Measurements from ENCODE around the gene TM9SF1. TPM values are rescaled to one million over a fixed set of nuclear protein-coding genes. Genes with fewer than 3 reads are reported as not detected.

Gene TM9SF1
- total and polyA plus RNA-seq, 9 of the 15 experiments (the other 6 are each of a cell fraction or from before 2014, with no cell fraction given), result 5.3 to 20.3 (median 11.8) TPM

DNA sequence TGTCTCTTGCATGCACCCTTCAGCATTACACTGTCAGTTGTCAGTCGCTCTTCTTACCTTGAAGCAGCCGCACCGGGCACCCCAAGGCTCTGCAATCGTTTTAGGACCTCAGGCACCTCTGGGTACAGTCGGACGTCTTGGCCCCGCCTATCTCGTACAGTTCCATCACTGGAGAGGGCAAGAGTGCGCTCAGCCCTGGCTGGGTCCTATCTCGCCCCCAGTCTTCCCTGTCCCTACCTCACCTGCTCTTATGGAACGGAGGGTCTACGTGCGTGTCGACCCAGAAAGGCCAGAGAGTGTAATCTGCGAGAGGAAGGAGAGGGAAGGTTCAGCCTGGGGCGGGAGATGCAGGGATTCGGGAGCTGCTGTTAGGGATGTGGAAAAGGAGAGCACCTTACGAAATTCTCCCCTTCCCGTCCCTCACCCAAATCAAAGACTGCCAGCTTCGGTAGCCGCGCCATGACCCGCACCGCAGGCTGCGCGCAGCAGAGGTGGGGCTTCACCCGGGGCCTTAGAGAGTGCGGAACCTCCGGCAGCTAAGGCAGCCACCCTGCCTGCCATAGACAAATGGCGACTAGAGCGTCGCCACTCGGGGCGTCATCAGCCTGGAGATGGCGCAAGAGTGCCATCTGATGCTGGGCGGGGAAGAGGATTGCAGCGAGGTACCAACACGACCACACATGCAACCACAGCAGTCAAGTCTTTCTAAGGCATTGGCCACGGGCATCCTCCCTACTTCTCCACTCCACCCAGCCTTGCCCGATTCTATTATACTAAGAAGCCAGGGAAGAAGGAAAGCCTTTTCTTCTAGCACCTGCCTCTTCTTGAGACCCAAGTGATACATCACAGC lies 20.5 kb upstream of the TM9SF1 start, which contains the start of gene MDP1 (continued):
- no peak for TF ChIP-seq MCM2 (IDR thresholded peaks at IDR 0.05; ENCODE audit: low read depth)
- TF ChIP-seq, protein P1, sequence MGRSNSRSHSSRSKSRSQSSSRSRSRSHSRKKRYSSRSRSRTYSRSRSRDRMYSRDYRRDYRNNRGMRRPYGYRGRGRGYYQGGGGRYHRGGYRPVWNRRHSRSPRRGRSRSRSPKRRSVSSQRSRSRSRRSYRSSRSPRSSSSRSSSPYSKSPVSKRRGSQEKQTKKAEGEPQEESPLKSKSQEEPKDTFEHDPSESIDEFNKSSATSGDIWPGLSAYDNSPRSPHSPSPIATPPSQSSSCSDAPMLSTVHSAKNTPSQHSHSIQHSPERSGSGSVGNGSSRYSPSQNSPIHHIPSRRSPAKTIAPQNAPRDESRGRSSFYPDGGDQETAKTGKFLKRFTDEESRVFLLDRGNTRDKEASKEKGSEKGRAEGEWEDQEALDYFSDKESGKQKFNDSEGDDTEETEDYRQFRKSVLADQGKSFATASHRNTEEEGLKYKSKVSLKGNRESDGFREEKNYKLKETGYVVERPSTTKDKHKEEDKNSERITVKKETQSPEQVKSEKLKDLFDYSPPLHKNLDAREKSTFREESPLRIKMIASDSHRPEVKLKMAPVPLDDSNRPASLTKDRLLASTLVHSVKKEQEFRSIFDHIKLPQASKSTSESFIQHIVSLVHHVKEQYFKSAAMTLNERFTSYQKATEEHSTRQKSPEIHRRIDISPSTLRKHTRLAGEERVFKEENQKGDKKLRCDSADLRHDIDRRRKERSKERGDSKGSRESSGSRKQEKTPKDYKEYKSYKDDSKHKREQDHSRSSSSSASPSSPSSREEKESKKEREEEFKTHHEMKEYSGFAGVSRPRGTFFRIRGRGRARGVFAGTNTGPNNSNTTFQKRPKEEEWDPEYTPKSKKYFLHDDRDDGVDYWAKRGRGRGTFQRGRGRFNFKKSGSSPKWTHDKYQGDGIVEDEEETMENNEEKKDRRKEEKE (IDR thresholded peaks at IDR 0.05; ENCODE audit: borderline replicate concordance in 1 of 2, control insufficient read depth in 1 of 2, low read depth in 2 of 2, low read length in 1 of 2), result no peak
- no peak for TF ChIP-seq HMG20A (CRISPR knock-in tag; conservative IDR thresholded peaks at IDR 0.05)
- no peak for TF ChIP-seq HNRNPUL1 (IDR thresholded peaks at IDR 0.05; ENCODE audit: low read length)
- TF ChIP-seq, protein P2, sequence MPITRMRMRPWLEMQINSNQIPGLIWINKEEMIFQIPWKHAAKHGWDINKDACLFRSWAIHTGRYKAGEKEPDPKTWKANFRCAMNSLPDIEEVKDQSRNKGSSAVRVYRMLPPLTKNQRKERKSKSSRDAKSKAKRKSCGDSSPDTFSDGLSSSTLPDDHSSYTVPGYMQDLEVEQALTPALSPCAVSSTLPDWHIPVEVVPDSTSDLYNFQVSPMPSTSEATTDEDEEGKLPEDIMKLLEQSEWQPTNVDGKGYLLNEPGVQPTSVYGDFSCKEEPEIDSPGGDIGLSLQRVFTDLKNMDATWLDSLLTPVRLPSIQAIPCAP (CRISPR knock-in tag; IDR thresholded peaks at IDR 0.05; ENCODE audit: borderline replicate concordance), result no peak
- no peak for TF ChIP-seq ZFP91 (CRISPR knock-in tag; IDR thresholded peaks at IDR 0.05)
- no peak for TF ChIP-seq ZNF274 (IDR thresholded peaks at IDR 0.05; ENCODE audit: borderline replicate concordance, low read depth, low read length)
- TF ChIP-seq HDAC3 (IDR thresholded peaks at IDR 0.05; ENCODE audit: borderline replicate concordance, partially characterized antibody), result no peak
- TF ChIP-seq POLR2G (IDR thresholded peaks at IDR 0.05; ENCODE audit: low read depth, low read length), result peak; percentile 92
- TF ChIP-seq ZNF431 (CRISPR knock-in tag; IDR thresholded peaks at IDR 0.05), result no peak
- no peak for TF ChIP-seq PHTF2 (CRISPR knock-in tag; IDR thresholded peaks at IDR 0.05)
- TF ChIP-seq ASH1L (IDR thresholded peaks at IDR 0.05; ENCODE audit: borderline replicate concordance, low read depth, partially characterized antibody), result no peak
- TF ChIP-seq EWSR1 (IDR thresholded peaks at IDR 0.05; ENCODE audit: borderline replicate concordance, low read depth, partially characterized antibody), result no peak
- peak; percentile 45; the same call in 1 of the 2 replicates for TF ChIP-seq TRIM28 (IDR thresholded peaks at IDR 0.05)
- TF ChIP-seq TFAM (CRISPR knock-in tag; conservative IDR thresholded peaks at IDR 0.05), result no peak
- TF ChIP-seq RBM25 (IDR thresholded peaks at IDR 0.05; ENCODE audit: low read depth, low read length, severe bottlenecking), result no peak
- TF ChIP-seq BMI1 (IDR thresholded peaks at IDR 0.05; ENCODE audit: low read length), result no peak
